NB4 (cell line): ENCODE measurements around the gene DNAH14.
"Not testable (repeated sequence)": the region's sequence is repeated elsewhere in the genome, so short reads cannot be mapped to it uniquely, and the experiment has no call there.

Source experiments
- TF ChIP-seq, protein P1 (sequence below): IDR thresholded peaks from one replicate; pipeline ENCODE4 v1.5.1; 2012; ENCODE audit warnings: low read depth, low read length
- TF ChIP-seq, protein P2 (sequence below): IDR thresholded peaks from 2 replicates; pipeline ENCODE4 v1.6.1; 2011; ENCODE audit warnings: low read depth, low read length

DNA sequence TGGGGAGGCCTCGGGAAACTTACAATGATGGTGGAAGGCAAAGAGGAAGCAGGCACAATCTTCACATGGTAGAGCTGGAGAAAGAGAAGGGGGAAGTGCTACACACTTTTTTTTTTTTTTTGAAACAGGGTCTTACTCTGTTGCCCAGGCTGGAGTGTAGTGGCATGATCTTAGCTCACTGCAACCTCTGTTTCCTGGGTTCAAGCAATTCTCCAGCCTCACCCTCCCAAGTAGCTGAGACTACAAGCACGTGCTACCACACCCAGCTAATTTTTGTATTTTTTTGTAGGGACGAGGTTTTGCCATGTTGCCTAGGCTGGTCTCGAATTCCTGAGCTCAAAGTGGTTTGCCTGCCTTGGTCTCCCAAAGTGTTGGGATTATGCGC lies 48.2 kb upstream of the DNAH14 start:
- TF ChIP-seq, protein P1, sequence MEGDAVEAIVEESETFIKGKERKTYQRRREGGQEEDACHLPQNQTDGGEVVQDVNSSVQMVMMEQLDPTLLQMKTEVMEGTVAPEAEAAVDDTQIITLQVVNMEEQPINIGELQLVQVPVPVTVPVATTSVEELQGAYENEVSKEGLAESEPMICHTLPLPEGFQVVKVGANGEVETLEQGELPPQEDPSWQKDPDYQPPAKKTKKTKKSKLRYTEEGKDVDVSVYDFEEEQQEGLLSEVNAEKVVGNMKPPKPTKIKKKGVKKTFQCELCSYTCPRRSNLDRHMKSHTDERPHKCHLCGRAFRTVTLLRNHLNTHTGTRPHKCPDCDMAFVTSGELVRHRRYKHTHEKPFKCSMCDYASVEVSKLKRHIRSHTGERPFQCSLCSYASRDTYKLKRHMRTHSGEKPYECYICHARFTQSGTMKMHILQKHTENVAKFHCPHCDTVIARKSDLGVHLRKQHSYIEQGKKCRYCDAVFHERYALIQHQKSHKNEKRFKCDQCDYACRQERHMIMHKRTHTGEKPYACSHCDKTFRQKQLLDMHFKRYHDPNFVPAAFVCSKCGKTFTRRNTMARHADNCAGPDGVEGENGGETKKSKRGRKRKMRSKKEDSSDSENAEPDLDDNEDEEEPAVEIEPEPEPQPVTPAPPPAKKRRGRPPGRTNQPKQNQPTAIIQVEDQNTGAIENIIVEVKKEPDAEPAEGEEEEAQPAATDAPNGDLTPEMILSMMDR: not testable (repeated sequence)
- TF ChIP-seq, protein P2, sequence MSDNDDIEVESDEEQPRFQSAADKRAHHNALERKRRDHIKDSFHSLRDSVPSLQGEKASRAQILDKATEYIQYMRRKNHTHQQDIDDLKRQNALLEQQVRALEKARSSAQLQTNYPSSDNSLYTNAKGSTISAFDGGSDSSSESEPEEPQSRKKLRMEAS: not testable (repeated sequence)
